Choroid plexus epithelial cell (primary cell): Measurements from ENCODE around the gene MAFG.

Experiments
- DNase-seq: peaks from one replicate; pipeline ENCODE4 v3.0.0-alpha.2; 2010; ENCODE audit warnings: low read depth
- H3K4me3 ChIP-seq: 2 replicates; pipeline ENCODE4 v1.5.1; 2011; ENCODE audit warnings: low read depth, mild to moderate bottlenecking, control low read depth, low read length, moderate library complexity
- CTCF ChIP-seq: conservative IDR thresholded peaks from 2 replicates; pipeline ENCODE4 v1.5.1; 2011; ENCODE audit warnings: low read depth, mild to moderate bottlenecking, control low read depth, inconsistent platforms, low read length, moderate library complexity

MAFG gene

GRCh38 chr17:81932333-81932983, 4.9 kb upstream of the MAFG start:
- no peak overlapping the region for H3K4me3 ChIP-seq
- no peak for DNase-seq
- no peak for TF ChIP-seq CTCF

DNA sequence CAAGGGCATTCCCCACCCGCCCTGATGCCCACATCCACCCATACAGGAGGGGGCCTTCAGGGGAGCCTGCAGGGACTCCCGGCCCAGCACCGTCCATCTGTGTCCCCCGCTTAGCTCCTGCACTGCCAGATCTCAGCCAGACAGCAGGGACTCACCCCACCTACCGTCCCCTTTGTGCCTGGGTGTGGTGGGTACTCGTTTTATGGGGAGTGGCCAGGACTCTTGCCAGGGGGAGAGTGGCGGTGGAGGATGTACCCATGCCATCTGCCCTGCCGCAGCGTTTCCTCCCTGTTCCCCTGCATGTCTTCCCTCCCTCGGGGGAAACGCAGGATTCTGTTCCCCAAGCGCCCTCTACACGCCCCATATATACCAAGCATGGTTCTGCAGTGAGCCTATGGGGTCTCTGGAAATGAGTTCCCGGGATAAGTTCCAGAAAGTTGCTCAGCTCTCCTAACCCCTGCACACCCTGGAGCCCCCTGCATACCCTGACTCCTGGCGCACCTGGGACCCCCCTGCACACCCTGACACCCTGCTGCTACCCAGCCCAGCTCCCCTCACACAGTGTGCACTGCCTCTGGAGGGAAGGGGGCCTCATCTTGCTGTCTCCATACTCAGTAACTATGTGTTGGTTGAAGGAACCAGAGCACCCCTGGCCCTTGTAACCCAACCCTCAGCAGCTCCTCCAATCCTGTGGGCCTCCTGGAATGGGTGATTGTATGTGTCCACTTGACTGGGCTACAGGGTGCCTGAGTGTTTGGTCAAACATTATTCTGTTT, 4.2 kb upstream of the MAFG start:
- no peak for TF ChIP-seq CTCF
- no peak for DNase-seq
- H3K4me3 ChIP-seq, result no peak overlapping the region

GRCh38 chr17:81931189-81931556, 3.6 kb upstream of the MAFG start:
- H3K4me3 ChIP-seq, result no peak overlapping the region
- no peak for DNase-seq
- no peak for TF ChIP-seq CTCF

DNA sequence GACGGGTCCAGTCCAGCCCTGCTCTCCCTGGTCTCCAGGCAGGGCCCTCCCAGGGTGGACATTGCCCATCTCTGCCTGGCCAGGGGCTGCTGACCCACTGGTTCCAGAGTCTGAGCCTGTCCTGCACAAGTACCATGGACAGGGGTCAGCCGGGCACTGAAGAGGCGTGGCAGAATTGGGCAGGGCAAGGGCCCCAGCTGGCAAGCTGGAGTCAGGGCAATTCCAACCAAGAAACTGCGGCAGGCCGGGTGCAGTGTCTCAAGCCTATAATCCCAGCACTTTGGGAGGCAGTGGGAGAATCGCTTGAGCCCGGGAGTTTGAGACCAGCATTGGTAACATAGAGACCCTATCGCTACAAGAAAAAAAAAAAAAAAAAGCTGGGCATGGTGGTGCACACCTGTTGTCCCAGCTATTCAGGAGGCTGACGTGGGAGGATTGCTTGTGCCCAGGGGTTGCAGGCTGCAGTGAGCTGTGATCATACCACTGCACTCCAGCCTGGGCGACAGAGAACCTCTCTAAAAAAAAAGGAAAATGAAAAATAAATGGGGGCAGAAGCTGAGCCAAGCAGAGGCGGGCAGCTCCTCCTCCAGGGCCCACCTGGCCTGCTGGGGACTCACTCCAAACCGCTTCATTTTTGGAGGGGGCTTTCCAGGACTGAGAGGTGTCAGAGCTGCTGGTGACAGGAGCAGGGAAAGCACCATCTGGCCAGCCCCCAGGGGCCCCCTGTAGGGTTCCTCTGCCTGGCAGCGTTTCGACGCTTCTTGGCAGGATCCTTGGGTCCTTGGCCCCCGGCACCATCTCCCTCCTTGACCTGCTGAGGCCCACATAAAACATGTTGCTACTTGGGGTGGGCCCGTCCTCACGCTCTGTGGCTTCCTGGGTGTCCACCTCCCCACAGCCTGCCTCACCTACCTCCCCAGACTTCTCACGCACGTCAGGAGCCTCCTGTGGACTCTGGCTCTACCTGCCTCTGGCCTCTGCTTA, 2.9 kb upstream of the MAFG start:
- TF ChIP-seq CTCF, result no peak
- DNase-seq, result no peak
- no peak overlapping the region for H3K4me3 ChIP-seq

GRCh38 chr17:81929253-81930141, 2.0 kb upstream of the MAFG start:
- H3K4me3 ChIP-seq, result no peak overlapping the region
- no peak for TF ChIP-seq CTCF
- no peak for DNase-seq
